HG03521 (cell line): ENCODE data around the gene SNTG2.

Experiments
- ATAC-seq: cut with Tn5 transposase; IDR thresholded peaks from one replicate; pipeline ENCODE4 v1.9.1; 2021; ENCODE audit warnings: mild to moderate bottlenecking, moderate library complexity; ENCODE audit not compliant: unreplicated experiment

Gene SNTG2

DNA sequence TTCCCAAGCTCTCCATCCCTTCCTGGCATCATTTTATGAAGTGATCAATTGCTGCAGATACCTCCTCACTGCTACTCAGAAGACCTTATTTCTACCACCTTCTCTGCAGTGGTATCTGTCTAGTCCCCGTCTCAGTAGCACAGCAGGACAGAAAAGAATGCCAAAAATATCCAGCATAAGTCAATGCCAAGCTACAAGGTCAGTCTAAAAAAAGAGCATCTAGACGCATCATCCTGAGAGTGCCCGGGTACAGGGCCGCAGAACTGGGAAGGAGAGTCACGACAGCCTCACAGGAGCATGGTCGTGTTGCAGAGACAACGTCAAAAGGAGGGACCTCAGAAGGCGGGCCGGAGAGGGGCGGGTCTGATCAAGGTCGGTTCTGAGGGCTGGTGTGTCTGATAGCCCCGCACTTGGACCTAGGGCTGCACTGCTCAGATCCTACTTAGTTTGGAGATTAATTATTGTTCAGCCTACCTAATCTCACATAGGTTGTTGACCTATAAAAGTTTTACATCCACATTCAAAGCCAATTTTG is 24.3 kb upstream of the SNTG2 start:
- no peak for ATAC-seq

DNA sequence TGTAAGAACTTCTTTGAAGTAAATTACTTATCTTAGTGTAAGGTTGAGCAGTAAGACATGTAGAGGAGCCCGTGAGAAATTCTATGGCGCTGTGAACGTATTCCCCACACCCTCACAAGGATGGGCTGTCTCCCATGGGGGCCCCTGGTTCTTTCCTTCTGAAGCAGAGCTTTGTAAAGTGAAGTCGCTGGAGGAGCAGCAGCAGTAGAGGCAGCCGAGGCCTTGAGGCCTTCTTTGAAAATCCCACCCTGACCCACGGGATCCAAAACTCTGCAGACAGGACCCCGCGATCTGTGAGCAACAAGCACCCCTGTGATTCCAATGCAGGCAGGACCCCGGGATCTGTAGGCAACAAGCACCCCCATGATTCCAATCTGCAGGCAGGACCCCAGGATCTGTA is 23.8 kb upstream of the SNTG2 start:
- no peak for ATAC-seq

DNA sequence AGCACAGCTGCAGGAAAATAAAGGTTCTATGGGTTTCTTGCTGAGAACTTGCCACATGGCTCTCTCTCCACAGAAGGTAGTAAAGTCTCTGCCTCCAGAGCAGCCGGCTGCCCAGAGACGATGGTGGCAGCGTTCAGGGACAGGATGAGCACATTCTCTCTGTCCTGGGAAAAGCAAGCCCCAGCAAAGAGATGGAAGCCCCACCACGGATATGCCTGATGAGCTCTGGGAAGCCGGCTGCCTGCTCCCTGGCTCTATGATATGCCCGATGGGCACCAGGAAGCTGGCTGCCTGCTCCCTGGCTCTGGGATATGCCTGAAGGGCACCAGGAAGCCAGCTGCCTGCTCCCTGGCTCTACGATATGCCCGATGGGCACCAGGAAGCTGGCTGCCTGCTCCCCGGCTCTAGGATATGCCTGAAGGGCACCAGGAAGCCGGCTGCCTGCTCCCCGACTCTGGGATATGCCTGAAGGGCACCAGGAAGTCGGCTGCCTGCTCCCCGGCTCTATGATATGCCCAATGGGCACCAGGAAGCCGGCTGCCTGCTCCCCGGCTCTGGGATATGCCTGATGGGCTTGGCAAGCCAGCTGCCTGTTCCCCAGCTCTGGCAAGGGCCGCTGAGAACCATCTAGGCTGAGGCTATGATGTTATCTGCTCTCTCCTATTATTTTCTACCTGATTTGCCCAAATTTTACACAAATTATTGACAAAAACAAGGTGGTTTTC is 21.5 kb upstream of the SNTG2 start:
- ATAC-seq = no peak

DNA sequence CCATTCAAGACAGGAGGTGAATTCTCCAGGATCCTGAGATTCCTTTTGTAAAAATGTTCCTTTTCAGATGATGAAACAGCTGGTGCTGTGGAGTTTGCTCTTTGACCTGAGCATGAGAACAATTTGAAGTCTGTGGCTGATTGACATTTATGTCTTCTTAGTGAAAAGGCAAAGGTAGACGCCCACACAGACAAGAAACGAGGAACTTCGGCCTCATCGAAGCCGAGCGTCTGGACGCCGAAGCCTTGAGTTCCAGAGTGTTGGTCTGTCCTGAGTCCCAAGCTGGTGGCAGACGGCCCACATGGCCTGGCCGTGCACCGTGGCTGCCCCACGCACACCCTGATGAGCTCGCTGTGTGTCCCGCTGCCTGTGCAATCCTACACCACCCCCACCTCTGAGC is 20.7 kb upstream of the SNTG2 start:
- ATAC-seq = no peak

DNA sequence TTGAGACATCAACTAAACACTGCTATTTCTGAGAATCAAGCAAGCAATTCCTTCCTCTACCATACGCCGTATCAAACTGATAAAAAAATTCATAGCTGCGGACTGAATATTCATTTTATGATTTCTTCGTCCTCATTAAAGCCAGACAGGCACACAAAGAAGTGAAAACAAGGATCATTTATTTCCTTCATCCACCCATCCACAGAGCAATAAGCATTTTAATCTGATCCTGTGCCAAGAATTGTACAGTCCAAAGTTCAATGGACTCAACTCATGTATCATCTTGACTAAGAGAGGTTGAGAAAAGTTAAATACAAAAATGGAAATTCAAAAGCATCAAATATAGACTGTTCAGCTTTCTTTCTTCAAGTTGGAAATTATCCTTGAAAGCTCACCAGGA is 19.7 kb upstream of the SNTG2 start:
- ATAC-seq = no peak

DNA sequence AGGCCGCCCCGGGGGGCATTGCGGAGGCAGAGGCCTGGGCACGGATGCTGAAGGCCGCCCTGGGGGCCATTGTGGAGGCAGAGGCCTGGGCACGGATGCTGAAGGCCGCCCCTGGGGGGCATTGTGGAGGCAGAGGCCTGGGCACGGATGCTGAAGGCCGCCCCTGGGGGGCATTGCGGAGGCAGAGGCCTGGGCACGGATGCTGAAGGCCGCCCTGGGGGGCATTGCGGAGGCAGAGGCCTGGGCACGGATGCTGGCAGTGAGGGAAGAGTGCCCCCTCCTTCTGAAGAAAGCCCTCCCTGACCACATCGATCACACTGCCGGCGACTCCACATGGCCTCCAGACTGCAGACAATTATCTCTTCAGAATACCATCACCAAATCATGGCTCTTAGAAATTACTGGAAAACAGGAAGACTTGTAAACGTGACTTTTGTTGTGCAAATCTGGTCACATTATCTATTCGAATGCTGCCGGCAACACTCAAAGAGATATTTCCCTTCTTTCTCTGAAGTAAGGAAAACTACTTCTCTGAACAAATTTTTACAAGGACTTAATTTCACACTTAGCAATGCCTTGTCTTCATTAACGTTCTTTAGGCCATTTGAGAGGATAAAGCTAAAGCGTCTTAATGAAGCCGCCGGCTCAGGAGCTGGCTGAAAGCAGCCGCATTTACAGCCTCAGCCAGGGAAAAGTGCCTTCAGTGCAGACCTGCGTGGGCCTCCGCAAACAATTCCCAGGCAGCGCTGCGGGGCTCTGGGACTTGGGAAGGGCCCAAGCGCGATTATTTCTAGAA is 18.1 kb upstream of the SNTG2 start:
- ATAC-seq = no peak

GRCh38 chr2:933734-934295 is 16.8 kb upstream of the SNTG2 start:
- ATAC-seq = no peak

- no peak for ATAC-seq
Observed at GRCh38 chr2:937530-937929, 13.1 kb upstream of the SNTG2 start.

- no peak for ATAC-seq
Observed at GRCh38 chr2:938181-939005, 12.3 kb upstream of the SNTG2 start.

GRCh38 chr2:939936-940601 is 10.6 kb upstream of the SNTG2 start:
- ATAC-seq = no peak

GRCh38 chr2:941871-942270 is 8.8 kb upstream of the SNTG2 start:
- ATAC-seq = no peak

- ATAC-seq = no peak
Observed at GRCh38 chr2:942775-943460, 7.7 kb upstream of the SNTG2 start.

DNA sequence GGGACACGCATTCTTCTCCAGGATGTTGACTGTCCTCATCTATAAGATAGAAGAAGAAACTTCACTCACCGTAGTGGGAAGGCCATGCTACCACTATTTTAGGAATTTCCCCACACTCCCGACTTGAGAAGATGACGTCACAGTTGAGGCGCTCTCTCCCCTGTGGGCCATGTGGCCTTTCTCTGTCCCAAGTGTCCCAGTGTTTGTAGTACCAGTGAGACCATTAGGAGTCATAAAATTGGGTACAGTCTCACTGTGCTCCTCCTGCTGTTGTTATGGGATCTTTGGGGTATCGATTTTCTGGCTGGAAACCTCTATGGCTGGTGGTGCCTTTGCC is 7.2 kb upstream of the SNTG2 start:
- ATAC-seq = no peak

DNA sequence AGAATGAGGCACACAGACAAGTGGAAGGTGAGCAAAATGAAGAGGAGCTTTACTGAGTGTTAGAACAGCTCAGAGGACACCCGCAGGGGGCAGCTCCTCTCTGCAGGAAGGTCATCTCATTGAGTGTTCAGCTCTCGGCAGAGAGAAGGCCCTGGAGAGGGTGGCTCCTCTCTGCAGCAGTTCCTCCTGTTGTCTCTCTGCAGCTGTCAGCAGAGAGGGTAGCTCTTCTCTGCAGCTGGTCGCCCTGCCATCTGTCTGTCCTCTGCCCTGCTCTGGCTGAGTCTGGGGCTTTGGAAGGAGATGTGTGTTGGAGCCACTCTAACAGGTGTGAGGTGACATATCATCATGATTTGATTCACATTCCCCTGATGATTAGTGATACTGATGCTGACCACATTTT is 6.8 kb upstream of the SNTG2 start:
- ATAC-seq = no peak

DNA sequence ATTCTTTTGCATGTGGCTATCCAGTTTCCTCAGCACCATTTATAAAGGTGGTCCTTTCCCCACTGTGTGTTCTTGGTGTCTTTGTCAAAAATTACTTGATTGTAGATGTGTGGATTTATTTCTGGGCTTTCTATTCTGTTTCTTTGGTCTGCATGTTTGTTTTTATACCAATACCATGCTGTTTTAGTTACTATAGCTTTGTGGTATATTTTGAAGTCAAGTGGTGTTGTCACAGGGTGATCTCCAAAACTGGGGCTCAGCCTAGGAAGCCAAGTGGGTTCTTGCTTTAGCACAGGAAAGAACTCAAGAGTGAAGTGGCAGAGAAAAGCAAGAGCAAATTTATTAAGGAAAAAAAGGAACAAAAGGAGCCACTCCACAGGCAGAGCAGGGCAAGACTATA is 6.0 kb upstream of the SNTG2 start:
- no peak for ATAC-seq

DNA sequence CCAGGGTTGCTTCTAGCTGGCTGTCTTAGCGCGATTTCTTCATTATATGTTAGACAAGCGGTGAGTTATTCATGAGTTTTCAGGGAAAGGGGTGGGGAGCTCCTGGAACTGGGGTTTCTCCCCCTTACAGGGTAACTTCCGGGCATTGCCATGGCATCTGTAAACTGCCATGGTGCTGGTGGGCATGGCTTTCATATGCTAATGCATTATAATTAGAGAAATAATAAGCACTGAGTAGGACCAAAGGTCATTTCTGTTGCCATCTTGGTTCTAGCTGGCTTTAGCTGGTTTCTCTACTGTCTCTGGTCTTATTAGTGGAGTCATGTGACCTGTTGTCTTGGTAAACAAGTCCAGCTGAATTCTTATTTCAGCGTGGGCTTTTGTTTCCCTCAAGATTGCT is 5.5 kb upstream of the SNTG2 start:
- ATAC-seq = no peak

- no peak for ATAC-seq
Observed at GRCh38 chr2:946073-946948, 4.3 kb upstream of the SNTG2 start.

DNA sequence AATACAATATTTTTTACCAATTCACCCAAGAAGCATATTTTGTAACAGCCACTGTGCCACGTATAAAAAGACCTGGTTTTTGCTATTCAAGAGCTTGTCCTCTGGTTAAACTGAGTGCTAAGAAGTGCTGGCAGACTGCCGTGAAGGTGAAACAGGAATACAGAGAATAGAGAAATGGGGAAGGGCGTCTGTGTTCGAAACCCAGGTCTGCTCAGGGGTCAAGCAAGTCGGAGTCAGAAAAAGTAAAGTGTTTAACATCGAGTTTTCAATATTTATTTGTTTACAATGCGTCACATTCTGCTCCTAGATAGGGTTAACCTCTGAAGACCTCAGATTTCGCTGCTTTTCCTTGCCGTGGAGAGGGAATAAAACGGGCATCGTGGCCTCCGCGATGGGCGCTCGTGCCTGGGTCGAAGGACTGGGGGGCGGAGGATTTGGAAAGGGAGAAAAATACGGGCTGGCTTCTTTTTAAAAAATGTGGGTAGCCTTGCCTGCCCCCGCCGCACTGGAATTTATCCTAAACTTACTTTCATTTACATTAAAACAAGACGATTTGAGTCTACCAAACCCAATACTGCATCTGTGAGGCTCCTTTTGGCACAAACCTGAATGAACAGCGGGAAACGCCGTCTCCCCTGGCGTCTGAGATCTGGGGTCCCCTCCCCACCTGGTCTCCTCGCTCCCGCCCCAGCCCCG is 1.1 kb upstream of the SNTG2 start:
- ATAC-seq = no peak
